Stomach (tissue), 4 donors: ENCODE results near the gene DLEC1.

Experiments
- CTCF ChIP-seq, 7 experiments: fragments of 450-650 bp in 4 of 7; fragments of 200-600 bp in 3 of 7; sonication (generic) in 3 of 7; IDR thresholded peaks; one replicate each; pipeline ENCODE4 v1.5.1; 2016 to 2019; ENCODE audit warnings: antibody characterized with exemption in 7 of 7, control low read depth in 2 of 7, mild to moderate bottlenecking in 1 of 7
- EP300 ChIP-seq: sonication (generic); formaldehyde crosslinking; IDR thresholded peaks from one replicate; pipeline ENCODE4 v1.6.1; 2017; ENCODE audit warnings: antibody characterized with exemption
- POLR2A ChIP-seq, 4 donors: fragments of 450-650 bp; IDR thresholded peaks; one replicate each; pipeline ENCODE4 v1.6.1; 2016; ENCODE audit warnings: antibody characterized with exemption in 4 of 4, control low read depth in 2 of 4, mild to moderate bottlenecking in 1 of 4, moderate library complexity in 1 of 4
- POLR2AphosphoS5 ChIP-seq, 3 donors: sonication (generic); formaldehyde crosslinking; IDR thresholded peaks; one replicate each; pipeline ENCODE4 v1.6.1; 2016; ENCODE audit warnings: antibody characterized with exemption in 3 of 3

DNA sequence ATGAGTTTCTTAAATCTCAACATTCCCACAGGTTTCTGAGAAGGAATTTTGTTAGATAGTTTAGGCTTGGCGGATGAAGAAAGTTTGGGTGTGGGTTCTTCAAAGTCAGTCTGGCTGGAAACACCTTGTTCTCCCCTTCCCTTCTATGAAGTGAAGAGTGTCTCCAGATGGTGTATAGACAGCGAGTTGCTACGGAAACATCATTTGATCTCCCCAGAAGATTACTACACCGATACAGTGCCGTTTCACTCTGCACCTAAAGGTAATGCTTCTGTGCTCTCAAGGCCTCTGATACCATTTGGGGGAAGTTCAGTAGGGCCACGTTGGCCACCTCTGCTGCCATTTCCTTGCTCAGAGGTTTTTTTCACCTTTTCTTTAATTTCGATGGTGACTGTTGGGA, 20.6 kb downstream of the DLEC1 start:
- TF ChIP-seq CTCF (IDR thresholded peaks at IDR 0.05), result no peak
- no peak for TF ChIP-seq POLR2A (IDR thresholded peaks at IDR 0.05)
- no peak for TF ChIP-seq POLR2AphosphoS5 (IDR thresholded peaks at IDR 0.05)
- no peak for TF ChIP-seq EP300
